ENCODE measurements around the gene ESYT2. TPM values are rescaled to one million over a fixed set of nuclear protein-coding genes. Genes with fewer than 3 reads are reported as not detected.
A peak's percentile ranks its signal among the peaks of the same experiment; 100 is the strongest.
"Not testable (repeated sequence)": the region's sequence is repeated elsewhere in the genome, so short reads cannot be mapped to it uniquely, and the experiment has no call there.

The ESYT2 gene
- polyA plus RNA-seq (2013, experiment 1 of 2; ENCODE audit: insufficient read length): 71.9 TPM
- polyA plus RNA-seq (2013, experiment 2 of 2; ENCODE audit: insufficient read length): 108 TPM

GRCh38 chr7:158829342-158830210 lies at the start of gene ESYT2:
TSS of gene ESYT2 (minus strand) at chr7:158829509. CDS start at chr7:158829418, 91 bp downstream.
- DNase-seq: peak; percentile 97

- not testable (repeated sequence) for DNase-seq
These were observed 49.1 kb upstream of the ESYT2 start for GRCh38 chr7:158878151-158879079.

- no peak for DNase-seq
These were observed 47.7 kb upstream of the ESYT2 start for GRCh38 chr7:158876984-158877383.

- DNase-seq: no peak
These were observed 40.6 kb upstream of the ESYT2 start for GRCh38 chr7:158869876-158870275.

- DNase-seq: no peak
These were observed 39.6 kb upstream of the ESYT2 start for GRCh38 chr7:158868764-158869410.

- DNase-seq: no peak
These were observed 38.1 kb upstream of the ESYT2 start for GRCh38 chr7:158867214-158867984.

- DNase-seq: no peak
These were observed 36.7 kb upstream of the ESYT2 start for GRCh38 chr7:158865977-158866376.

GRCh38 chr7:158865462-158865922 lies 36.2 kb upstream of the ESYT2 start:
- DNase-seq: no peak

GRCh38 chr7:158864833-158865232 lies 35.5 kb upstream of the ESYT2 start:
- DNase-seq: no peak

- no peak for DNase-seq
These were observed 35.2 kb upstream of the ESYT2 start for GRCh38 chr7:158864507-158864820.

GRCh38 chr7:158863611-158864506 lies 34.5 kb upstream of the ESYT2 start:
- DNase-seq: peak; percentile 98

GRCh38 chr7:158862985-158863610 lies 33.8 kb upstream of the ESYT2 start:
- peak; percentile 62 for DNase-seq

- no peak for DNase-seq
These were observed 32.8 kb upstream of the ESYT2 start for GRCh38 chr7:158861936-158862704.

- DNase-seq: no peak
These were observed 31.9 kb upstream of the ESYT2 start for GRCh38 chr7:158861004-158861787.

- DNase-seq: no peak
These were observed 31.1 kb upstream of the ESYT2 start for GRCh38 chr7:158860394-158860793.

- peak; percentile 11 for DNase-seq
These were observed 29.5 kb upstream of the ESYT2 start for GRCh38 chr7:158858592-158859503.

GRCh38 chr7:158856883-158857668 lies 27.8 kb upstream of the ESYT2 start:
- DNase-seq: no peak
